ENCODE results near the gene FBXW7. TPM values are rescaled to one million over a fixed set of nuclear protein-coding genes. Genes with fewer than 3 reads are reported as not detected.

FBXW7 gene
- total and polyA plus RNA-seq, 12 donors = 12.1 to 87.6 (median 66.8) TPM

GRCh38 chr4:152408514-152409327, 127.2 kb downstream of the FBXW7 start:
- Histone ChIP-seq H3K27me3 (no peaks in the 10 kb centered on the region), H3K27ac (no peak overlapping the region), H3K4me3 (no peak overlapping the region), H3K4me1 (no peaks in the 10 kb centered on the region), H3K36me3 (peaks cover 0 to 8% (median 0%) of the 10 kb centered on the region in 9 donors), H3K9me3 (no peaks in the 10 kb centered on the region)
- TF ChIP-seq CTCF (IDR thresholded peaks at IDR 0.05) = peak; percentile 24 to 62 (median 59)
- intact Hi-C loops (cut with DNase I) = loop anchor here in 1 of 10 donors (5.0 kb wide), 1 partner anchor 329 kb away; no protein-coding TSS in a partner anchor
- DNase-seq (no peak), ATAC-seq (no peak)
- WGBS, 2 donors = 72 to 84% methylated on average over 3 of the region's 3 CpGs

GRCh38 chr4:152401424-152401823, 134.5 kb downstream of the FBXW7 start:
- H3K27me3 ChIP-seq = no peaks in the 10 kb centered on the region
- no peak overlapping the region for H3K4me3 ChIP-seq
- no peaks in the 10 kb centered on the region for H3K9me3 ChIP-seq
- no peak for TF ChIP-seq CTCF (IDR thresholded peaks at IDR 0.05)
- intact Hi-C loops (cut with DNase I) = no loop called here
- H3K27ac ChIP-seq = no peak overlapping the region
- no peak for DNase-seq
- ATAC-seq = no peak
- no peaks in the 10 kb centered on the region for H3K36me3 ChIP-seq
- H3K4me1 ChIP-seq = peaks cover 0 to 19% (median 0%) of the 10 kb centered on the region in 9 donors
- WGBS, 2 donors = 95 to 100% methylated on average over 3 of the region's 3 CpGs

DNA sequence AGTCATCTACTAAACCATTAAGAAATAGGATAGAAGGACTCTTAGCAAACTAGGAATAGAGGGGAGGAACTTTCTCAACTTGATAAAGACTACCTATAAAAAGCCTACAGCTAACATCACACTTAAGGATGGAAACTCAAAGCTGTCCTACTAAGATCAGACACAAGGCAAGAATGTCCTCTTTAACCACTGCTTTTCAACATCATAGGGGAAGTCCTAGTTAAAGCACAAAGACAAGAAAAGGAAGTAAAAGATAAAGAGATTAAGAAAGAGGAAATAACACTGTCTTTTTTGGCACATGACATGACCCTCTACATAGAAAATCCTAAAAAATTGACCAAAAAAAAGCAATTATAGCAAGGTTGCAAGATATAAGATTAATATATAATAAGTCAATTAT, 136.6 kb downstream of the FBXW7 start:
- ATAC-seq (no peak), DNase-seq (no peak)
- Histone ChIP-seq H3K4me1 (peaks cover 0 to 27% (median 0%) of the 10 kb centered on the region in 9 donors), H3K9me3 (no peaks in the 10 kb centered on the region), H3K36me3 (no peaks in the 10 kb centered on the region), H3K27me3 (no peaks in the 10 kb centered on the region), H3K4me3 (no peak overlapping the region), H3K27ac (no peak overlapping the region)
- no peak for TF ChIP-seq CTCF (IDR thresholded peaks at IDR 0.05)
- intact Hi-C loops (cut with DNase I) = no loop called here

GRCh38 chr4:152398060-152398459, 137.8 kb downstream of the FBXW7 start:
- H3K4me3 ChIP-seq = no peak overlapping the region
- no peaks in the 10 kb centered on the region for H3K27me3 ChIP-seq
- no peak for ATAC-seq
- intact Hi-C loops (cut with DNase I) = no loop called here
- H3K9me3 ChIP-seq = no peaks in the 10 kb centered on the region
- WGBS, 2 donors = 84 to 87% methylated on average over 1 of the region's 1 CpG
- H3K36me3 ChIP-seq = no peaks in the 10 kb centered on the region
- H3K4me1 ChIP-seq = peaks cover 0 to 27% (median 0%) of the 10 kb centered on the region in 9 donors
- peak in 7 of 9 donors; percentile 10 to 46 (median 36) for TF ChIP-seq CTCF (IDR thresholded peaks at IDR 0.05)
- H3K27ac ChIP-seq = no peak overlapping the region
- DNase-seq = no peak
